Pancreas (tissue), 10 donors: ENCODE data around the gene CLSTN3. TPM values are rescaled to one million over a fixed set of nuclear protein-coding genes. Genes with fewer than 3 reads are reported as not detected.
"Not testable (repeated sequence)": the region's sequence is repeated elsewhere in the genome, so short reads cannot be mapped to it uniquely, and the experiment has no call there.

Source experiments
- ATAC-seq, 4 donors: fragments of 200-7000 bp; cut with Tn5 transposase; one replicate each; pipeline versions ENCODE4 v1.8.0 to v1.9.1; 2020; ENCODE audit warnings: mild to moderate bottlenecking in 4 of 4, moderate library complexity in 4 of 4
- DNase-seq, 6 donors: peaks; one replicate each; pipeline ENCODE4 v3.0.0-alpha.2; 2020
- FAIRE-seq: peaks from 2 replicates; lab custom pipeline; 2012; peaks lifted over from hg19 to GRCh38; lab: Jason Lieb, UNC
- H3K27ac ChIP-seq, 4 donors: fragments of 200-600 bp; sonication (generic); 1 replicate in 3 of 4; 2 replicates in 1 of 4; pipeline versions ENCODE4 v1.5.0 to v1.8.0; 2020
- H3K27me3 ChIP-seq, 4 donors: fragments of 200-600 bp; one replicate each; pipeline ENCODE4 v1.8.0; 2021
- H3K36me3 ChIP-seq, 3 donors: fragments of 200-600 bp; sonication (generic) in 1 of 3; one replicate each; pipeline versions ENCODE4 v1.5.0 to v1.8.0; 2020 to 2021
- H3K4me1 ChIP-seq, 3 donors: fragments of 200-600 bp; one replicate each; pipeline ENCODE4 v1.8.0; 2021
- H3K4me3 ChIP-seq, 4 donors: fragments of 200-600 bp; sonication (generic) in 2 of 4; one replicate each; pipeline versions ENCODE4 v1.5.0 to v1.8.0; 2020 to 2021
- H3K9me3 ChIP-seq, 4 donors: fragments of 200-600 bp; one replicate each; pipeline ENCODE4 v1.8.0; 2021
- WGBS, 2 donors: extraction: QIAGEN DNeasy Blood & Tissue Kit; methylation state at CpG; one replicate each; pipeline ENCODE4 v1.1.7; 2013; 5-methylcytosine and 5-hydroxymethylcytosine counted together
- intact Hi-C, 3 donors: fragments of 100-400 bp; cut with DNase I; formaldehyde crosslinking; loops; one replicate each; pipeline versions ENCODE4 v1.11.1 to v1.14.2; 2022
- polyA plus RNA-seq, 2 donors: library from polyadenylated mRNA; stranded (reverse); fragments of 200-250 nt; gene quantifications; one replicate each; pipeline ENCODE4 v1.2.3, GENCODE V29; 2013
- total RNA-seq, 6 donors: library from RNA; stranded (reverse); fragmentation: NEBNext Ultra II Directional in 4 of 6; extraction: Animal tissue kit (Norgen Biotek cat#: 25700) in 4 of 6; gene quantifications; one replicate each; pipeline versions ENCODE4 v1.2.1 to v1.2.4, GENCODE V29; 2021 to 2023
- TF ChIP-seq, protein P1 (sequence below), 4 donors: fragments of 200-600 bp; sonication (generic) in 3 of 4; IDR thresholded peaks; one replicate each; pipeline versions ENCODE4 v1.5.0 to v1.8.0; 2021; ENCODE audit warnings: antibody characterized with exemption in 4 of 4
- donor health status: healthy with polysubstance abuse.
- donor health status: DM: no; HTN: no; CAD: no; lungs with moderate emphysema.
- donor health status: DM: no; HTN: no; CAD: no.
- donor health status: control.
- donor health status: control.
- donor health status: Bipolar disorder and iron deficiency.
- donor health status: DM: yes; HTN: yes; CAD: no.
- donor health status: DM: no; HTN: no; CAD: no.
- donor health status: DM: no; HTN: no; CAD: no.
- donor health status: DM: yes; HTN: yes; CAD: no.

The CLSTN3 gene
- total and polyA plus RNA-seq, 8 donors = 7.8 to 26.2 (median 18.0) TPM

DNA sequence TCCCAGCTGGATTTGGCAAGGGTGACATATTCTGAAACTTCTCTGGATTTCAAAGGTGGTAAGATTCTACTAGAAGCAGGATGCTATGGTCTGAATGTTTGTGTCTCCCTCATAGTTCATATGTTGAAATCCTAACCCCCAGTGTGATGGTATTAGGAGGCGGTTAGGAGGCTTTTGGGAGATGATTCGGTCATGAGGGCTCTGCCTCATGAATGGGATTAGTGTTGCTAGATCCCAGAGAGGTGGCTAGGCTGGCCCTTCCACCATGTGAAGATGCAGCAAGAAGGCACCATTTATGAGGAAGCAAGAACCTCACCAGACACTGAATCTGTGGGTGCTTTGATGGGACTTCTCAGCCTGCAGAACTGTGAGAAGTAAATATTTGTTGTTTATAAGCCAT lies 48.3 kb downstream of the CLSTN3 start:
- no peaks in the 10 kb centered on the region for H3K9me3 ChIP-seq
- TF ChIP-seq, protein P1, sequence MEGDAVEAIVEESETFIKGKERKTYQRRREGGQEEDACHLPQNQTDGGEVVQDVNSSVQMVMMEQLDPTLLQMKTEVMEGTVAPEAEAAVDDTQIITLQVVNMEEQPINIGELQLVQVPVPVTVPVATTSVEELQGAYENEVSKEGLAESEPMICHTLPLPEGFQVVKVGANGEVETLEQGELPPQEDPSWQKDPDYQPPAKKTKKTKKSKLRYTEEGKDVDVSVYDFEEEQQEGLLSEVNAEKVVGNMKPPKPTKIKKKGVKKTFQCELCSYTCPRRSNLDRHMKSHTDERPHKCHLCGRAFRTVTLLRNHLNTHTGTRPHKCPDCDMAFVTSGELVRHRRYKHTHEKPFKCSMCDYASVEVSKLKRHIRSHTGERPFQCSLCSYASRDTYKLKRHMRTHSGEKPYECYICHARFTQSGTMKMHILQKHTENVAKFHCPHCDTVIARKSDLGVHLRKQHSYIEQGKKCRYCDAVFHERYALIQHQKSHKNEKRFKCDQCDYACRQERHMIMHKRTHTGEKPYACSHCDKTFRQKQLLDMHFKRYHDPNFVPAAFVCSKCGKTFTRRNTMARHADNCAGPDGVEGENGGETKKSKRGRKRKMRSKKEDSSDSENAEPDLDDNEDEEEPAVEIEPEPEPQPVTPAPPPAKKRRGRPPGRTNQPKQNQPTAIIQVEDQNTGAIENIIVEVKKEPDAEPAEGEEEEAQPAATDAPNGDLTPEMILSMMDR (IDR thresholded peaks at IDR 0.05) = no peak
- no peaks in the 10 kb centered on the region for H3K36me3 ChIP-seq
- no peaks in the 10 kb centered on the region for H3K4me1 ChIP-seq
- no peak overlapping the region for H3K27ac ChIP-seq
- no peak overlapping the region for H3K4me3 ChIP-seq
- intact Hi-C loops = no loop called here
- 89 to 100% methylated on average over 2 of the region's 2 CpGs for WGBS, 2 donors
- FAIRE-seq (no peak), ATAC-seq (no peak), DNase-seq (no peak)
- no peaks in the 10 kb centered on the region for H3K27me3 ChIP-seq

DNA sequence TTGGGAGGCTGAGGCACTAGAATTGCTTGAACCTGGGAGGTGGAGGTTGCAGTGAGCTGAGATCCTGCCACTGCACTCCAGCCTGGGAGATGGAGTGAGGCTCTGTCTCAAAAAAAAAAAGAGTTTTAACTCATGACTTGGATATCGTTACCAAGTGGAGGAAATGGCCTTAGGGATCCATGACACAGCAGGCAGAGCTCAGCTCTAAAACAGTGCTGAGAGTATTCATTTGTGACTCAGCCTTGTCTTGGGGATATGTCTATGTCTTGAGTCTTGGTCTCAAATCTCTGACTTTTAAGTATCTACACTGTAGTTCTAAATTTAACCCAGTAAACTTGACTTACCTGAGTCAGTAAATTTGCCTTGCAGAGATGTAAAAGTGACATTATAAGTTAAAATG lies 50.5 kb downstream of the CLSTN3 start:
- FAIRE-seq (no peak), DNase-seq (no peak), ATAC-seq (no peak)
- TF ChIP-seq, protein P1 (IDR thresholded peaks at IDR 0.05) = no peak
- H3K4me1 ChIP-seq = no peaks in the 10 kb centered on the region
- no peaks in the 10 kb centered on the region for H3K27me3 ChIP-seq
- WGBS, 2 donors = 75 to 92% methylated on average over 1 of the region's 1 CpG
- intact Hi-C loops = no loop called here
- no peaks in the 10 kb centered on the region for H3K36me3 ChIP-seq
- H3K27ac ChIP-seq = no peak overlapping the region
- H3K9me3 ChIP-seq = no peaks in the 10 kb centered on the region
- H3K4me3 ChIP-seq = no peak overlapping the region

DNA sequence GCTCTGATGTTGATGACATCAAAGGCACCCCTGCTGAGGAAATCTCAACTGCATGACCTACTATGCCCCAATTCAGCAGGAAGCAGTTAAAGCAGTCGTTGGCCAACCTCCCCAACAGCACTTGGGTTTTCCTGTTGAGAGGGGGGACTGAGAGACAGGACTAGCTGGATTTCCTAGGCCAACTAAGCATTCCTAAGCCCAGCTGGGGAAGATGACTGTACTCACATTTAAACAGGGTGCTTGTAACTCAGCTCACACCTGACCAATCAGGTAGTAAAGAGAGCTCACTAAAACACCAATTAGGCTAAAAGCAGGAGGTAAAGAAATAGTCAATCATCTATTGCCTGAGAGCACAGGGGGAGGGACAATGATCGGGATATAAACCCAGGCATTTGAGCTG lies 55.9 kb downstream of the CLSTN3 start:
- intact Hi-C loops, DNase-seq, H3K9me3 ChIP-seq, H3K36me3 ChIP-seq, H3K27me3 ChIP-seq, H3K4me3 ChIP-seq, H3K27ac ChIP-seq, H3K4me1 ChIP-seq, ATAC-seq, FAIRE-seq: not testable (repeated sequence)
- 67 to 75% methylated on average over 2 of the region's 2 CpGs for WGBS, 2 donors

DNA sequence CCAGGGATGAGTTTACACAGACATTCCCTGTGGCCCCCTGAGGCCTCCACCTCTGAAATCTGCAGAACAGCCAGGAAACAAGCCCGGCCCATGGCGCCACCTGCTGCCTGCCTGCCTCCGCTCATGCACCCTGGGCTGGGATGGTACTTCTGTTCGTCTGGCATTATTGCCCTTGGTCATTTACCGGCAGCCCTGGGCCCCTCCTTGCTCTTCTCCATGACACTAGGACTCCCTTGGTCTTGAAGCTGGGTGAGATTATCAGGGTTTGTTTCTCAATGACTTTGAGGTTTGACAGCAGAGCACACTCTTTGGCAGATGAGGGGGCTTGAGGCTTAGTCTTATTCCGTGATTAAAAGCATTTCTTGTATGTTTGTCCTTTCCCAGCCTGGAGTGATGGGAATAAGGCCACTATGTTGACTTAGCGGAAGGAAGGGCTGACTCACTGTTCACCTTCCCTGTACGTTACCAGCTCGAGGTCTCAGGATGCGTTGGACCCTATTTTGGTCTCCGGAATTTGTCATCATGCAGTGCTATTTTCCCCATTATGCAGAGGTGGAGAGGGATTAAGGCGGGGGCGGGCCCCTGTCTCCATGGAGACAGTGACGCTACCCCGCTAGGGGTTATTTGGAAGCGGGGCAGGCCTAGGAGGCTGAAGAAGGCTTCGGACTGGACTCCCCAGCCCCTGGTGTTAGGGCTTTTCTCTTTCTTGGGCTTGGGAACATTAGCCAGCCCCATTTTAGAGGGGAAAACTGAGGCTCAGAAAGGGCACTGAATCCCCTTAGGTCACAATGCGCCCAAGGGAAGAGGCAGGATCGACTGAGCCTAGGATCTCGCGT lies 58.6 kb downstream of the CLSTN3 start:
- no peak for FAIRE-seq
- Histone ChIP-seq H3K27ac (peak overlapping the region; percentile 75 to 89 (median 77)), H3K9me3 (no peaks in the 10 kb centered on the region), H3K27me3 (no peaks in the 10 kb centered on the region), H3K4me1 (peaks cover 0 to 10% (median 6%) of the 10 kb centered on the region in 3 donors), H3K4me3 (peak overlapping the region; percentile 60 to 92 (median 76)), H3K36me3 (peaks cover 0 to 4% (median 0%) of the 10 kb centered on the region in 3 donors)
- WGBS, 2 donors = 1 to 2% methylated on average over 21 of the region's 21 CpGs
- DNase-seq = peak; percentile 44 to 80 (median 59)
- TF ChIP-seq, protein P1 (IDR thresholded peaks at IDR 0.05) = peak in 3 of 4 donors; percentile 17 to 25 (median 18)
- ATAC-seq = peak; percentile 41 to 75 (median 64)
- intact Hi-C loops = no loop called here

DNA sequence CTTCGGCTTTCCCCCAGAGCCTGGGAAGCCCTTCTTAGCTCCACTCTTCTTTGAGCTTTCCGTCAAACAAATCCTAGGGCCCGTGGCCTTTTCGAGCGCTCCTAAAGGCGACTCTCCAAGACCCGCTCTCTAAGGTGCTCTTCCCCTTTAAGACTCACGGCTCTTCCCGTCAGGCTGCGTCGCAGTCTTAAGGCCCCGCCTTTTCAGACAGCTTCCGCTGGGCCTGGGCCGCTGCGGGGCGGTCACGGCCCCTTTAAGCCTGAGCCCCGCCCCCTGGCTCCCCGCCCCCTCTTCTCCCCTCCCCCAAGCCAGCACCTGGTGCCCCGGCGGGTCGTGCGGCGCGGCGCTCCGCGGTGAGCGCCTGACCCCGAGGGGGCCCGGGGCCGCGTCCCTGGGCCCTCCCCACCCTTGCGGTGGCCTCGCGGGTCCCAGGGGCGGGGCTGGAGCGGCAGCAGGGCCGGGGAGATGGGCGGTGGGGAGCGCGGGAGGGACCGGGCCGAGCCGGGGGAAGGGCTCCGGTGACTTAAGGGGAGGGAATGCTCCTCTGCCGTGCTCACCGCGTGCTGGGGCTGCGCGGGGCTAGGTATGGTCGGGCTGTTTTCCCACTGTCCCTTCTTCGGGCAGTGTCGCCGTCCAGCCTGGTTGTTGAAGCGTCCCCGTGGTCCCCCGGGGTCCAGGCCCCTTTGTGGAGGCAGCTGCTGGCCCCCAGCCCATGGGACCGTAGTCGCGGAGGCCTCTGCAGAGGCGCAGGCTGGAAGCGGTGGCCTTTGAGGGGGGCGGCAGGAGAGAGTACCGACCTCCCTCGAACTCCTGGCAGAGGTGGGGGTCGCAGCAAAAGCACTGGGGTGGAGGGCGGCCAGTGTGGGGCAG lies 59.5 kb downstream of the CLSTN3 start, which contains the start of gene PEX5:
Gene PEX5 (plus strand): TSS at position 289 of the 870 bp plus-strand sequence. CDS start 692 bp downstream, outside the sequence.
- FAIRE-seq = no peak
- ATAC-seq = peak; percentile 95 to 97 (median 96)
- Histone ChIP-seq H3K36me3 (peaks cover 0 to 4% (median 0%) of the 10 kb centered on the region in 3 donors), H3K27ac (peak within 1 kb of the TSS; percentile 75 to 89 (median 77)), H3K27me3 (no peaks in the 10 kb centered on the region), H3K4me3 (peak within 1 kb of the TSS; percentile 60 to 92 (median 76)), H3K4me1 (peaks cover 0 to 10% (median 6%) of the 10 kb centered on the region in 3 donors), H3K9me3 (no peaks in the 10 kb centered on the region)
- 1% methylated on average over 45 to 68 of the region's 68 CpGs for WGBS, 2 donors
- intact Hi-C loops = no loop called here
- TF ChIP-seq, protein P1 (IDR thresholded peaks at IDR 0.05) = no peak
- DNase-seq = peak; percentile 89 to 95 (median 90)
